ENCODE results near the gene PCDHGA8. TPM values are rescaled to one million over a fixed set of nuclear protein-coding genes. Genes with fewer than 3 reads are reported as not detected.
"Not testable (repeated sequence)": the region's sequence is repeated elsewhere in the genome, so short reads cannot be mapped to it uniquely, and the experiment has no call there.

PCDHGA8 gene
- total RNA-seq, 6 donors from 2014 or later = 0.66 to 8.4 (median 1.6) TPM

DNA sequence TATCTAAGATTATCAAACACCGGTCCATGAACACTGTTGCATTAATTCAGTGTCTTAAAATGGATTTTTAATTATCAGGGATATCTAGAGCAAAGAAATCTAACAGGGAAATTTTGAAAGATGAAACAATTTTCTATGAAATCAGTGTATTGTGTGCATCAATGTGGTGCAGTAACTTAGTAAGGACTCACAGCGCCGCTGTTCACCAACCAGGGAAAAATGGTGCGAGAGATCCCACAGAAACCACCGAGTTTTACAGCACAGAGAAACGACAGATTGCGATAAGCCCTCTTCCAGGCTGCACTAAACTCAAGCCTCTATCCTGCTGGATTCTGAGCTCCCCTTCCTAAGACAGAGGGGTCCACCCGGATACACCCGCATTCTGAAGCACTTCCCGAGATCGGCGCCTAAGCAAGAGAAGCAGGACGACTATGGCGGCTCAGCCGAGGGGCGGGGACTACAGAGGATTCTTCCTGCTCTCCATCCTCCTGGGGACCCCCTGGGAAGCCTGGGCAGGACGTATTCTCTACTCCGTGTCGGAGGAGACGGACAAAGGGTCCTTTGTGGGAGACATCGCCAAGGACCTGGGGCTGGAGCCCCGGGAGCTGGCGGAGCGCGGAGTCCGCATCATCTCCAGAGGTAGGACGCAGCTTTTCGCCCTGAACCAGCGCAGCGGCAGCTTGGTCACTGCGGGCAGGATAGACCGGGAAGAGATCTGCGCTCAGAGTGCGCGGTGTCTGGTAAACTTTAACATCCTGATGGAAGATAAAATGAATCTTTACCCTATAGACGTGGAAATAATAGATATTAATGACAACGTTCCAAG lies 9.8 kb upstream of the PCDHGA8 start, which contains the start of gene PCDHGA7:
Gene PCDHGA7 (plus strand): TSS at position 274 of the 826 bp plus-strand sequence. CDS start 158 bp downstream, at position 432.
- Histone ChIP-seq H3K36me3 (no peaks in the 10 kb centered on the region), H3K27ac (no peak within 1 kb of the TSS), H3K27me3 (no peaks in the 10 kb centered on the region), H3K4me3 (peak within 1 kb of the TSS in 3 of 4 donors; percentile 9 to 34 (median 29)), H3K4me1 (no peaks in the 10 kb centered on the region), H3K9me3 (peaks cover 40 to 74% (median 60%) of the 10 kb centered on the region in 4 donors)
- TF ChIP-seq POLR2AphosphoS5 (IDR thresholded peaks at IDR 0.05) = no peak
- TF ChIP-seq, protein P1, sequence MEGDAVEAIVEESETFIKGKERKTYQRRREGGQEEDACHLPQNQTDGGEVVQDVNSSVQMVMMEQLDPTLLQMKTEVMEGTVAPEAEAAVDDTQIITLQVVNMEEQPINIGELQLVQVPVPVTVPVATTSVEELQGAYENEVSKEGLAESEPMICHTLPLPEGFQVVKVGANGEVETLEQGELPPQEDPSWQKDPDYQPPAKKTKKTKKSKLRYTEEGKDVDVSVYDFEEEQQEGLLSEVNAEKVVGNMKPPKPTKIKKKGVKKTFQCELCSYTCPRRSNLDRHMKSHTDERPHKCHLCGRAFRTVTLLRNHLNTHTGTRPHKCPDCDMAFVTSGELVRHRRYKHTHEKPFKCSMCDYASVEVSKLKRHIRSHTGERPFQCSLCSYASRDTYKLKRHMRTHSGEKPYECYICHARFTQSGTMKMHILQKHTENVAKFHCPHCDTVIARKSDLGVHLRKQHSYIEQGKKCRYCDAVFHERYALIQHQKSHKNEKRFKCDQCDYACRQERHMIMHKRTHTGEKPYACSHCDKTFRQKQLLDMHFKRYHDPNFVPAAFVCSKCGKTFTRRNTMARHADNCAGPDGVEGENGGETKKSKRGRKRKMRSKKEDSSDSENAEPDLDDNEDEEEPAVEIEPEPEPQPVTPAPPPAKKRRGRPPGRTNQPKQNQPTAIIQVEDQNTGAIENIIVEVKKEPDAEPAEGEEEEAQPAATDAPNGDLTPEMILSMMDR (IDR thresholded peaks at IDR 0.05) = no peak
- 10 to 30% methylated on average over 14 to 37 of the region's 37 CpGs for WGBS, 2 donors
- DNase-seq (no peak), ATAC-seq (ENCODE audit: low FRiP score in 2 of 2) (peak in 1 of 2 donors; percentile 34)

DNA sequence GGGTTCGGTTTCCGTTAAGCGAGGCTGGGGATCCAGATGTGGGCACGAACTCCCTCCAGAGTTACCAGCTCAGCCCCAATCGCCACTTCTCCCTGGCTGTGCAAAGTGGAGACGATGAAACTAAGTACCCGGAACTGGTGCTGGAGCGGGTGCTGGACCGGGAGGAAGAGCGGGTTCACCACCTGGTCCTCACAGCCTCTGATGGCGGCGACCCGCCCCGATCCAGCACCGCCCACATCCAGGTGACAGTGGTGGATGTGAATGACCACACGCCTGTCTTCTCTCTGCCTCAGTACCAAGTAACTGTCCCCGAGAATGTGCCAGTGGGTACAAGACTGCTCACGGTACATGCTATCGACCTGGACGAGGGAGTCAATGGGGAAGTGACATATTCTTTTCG lies 9.1 kb upstream of the PCDHGA8 start:
- no peaks in the 10 kb centered on the region for H3K27me3 ChIP-seq
- ATAC-seq (ENCODE audit: low FRiP score in 2 of 2) = no peak

DNA sequence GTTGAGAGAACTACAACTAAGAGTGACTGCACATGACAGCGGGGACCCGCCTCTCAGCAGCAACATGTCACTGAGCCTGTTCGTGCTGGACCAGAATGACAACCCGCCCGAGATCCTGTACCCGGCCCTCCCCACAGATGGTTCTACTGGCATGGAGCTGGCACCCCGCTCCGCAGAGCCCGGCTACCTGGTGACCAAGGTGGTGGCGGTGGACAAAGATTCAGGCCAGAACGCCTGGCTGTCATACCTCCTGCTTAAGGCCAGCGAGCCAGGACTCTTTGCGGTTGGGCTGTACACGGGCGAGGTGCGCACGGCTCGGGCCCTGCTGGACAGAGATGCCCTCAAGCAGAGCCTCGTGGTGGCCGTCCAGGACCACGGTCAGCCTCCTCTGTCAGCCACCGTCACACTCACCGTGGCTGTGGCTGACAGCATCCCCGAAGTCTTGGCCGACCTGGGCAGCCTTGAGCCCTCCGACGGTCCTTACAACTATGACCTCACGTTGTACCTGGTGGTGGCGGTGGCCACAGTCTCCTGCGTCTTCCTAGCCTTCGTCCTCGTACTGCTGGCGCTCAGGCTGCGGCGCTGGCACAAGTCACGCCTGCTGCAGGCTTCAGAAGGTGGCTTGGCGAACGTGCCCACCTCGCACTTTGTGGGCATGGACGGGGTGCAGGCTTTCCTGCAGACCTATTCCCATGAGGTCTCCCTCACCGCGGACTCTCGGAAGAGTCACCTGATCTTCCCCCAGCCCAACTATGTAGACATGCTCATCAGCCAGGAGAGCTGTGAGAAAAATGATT lies 7.8 kb upstream of the PCDHGA8 start:
- H3K9me3 ChIP-seq = peaks cover 44 to 82% (median 67%) of the 10 kb centered on the region in 4 donors
- no peak overlapping the region for H3K4me3 ChIP-seq
- no peaks in the 10 kb centered on the region for H3K27me3 ChIP-seq
- TF ChIP-seq, protein P1 (IDR thresholded peaks at IDR 0.05) = no peak
- TF ChIP-seq POLR2A (IDR thresholded peaks at IDR 0.05) (no peak), EP300 (IDR thresholded peaks at IDR 0.05) (no peak), POLR2AphosphoS5 (IDR thresholded peaks at IDR 0.05) (no peak)
- no peaks in the 10 kb centered on the region for H3K4me1 ChIP-seq
- H3K27ac ChIP-seq = no peak overlapping the region
- no peaks in the 10 kb centered on the region for H3K36me3 ChIP-seq
- ATAC-seq (ENCODE audit: low FRiP score in 2 of 2) (no peak), DNase-seq (no peak)
- WGBS, 2 donors = 25 to 56% methylated on average over 9 to 36 of the region's 43 CpGs

More for the DNA sequence above, 9.1 kb upstream of the PCDHGA8 start:
- Histone ChIP-seq H3K36me3 (no peaks in the 10 kb centered on the region), H3K4me3 (no peak overlapping the region), H3K9me3 (peaks cover 35 to 71% (median 57%) of the 10 kb centered on the region in 4 donors), H3K4me1 (no peaks in the 10 kb centered on the region), H3K27ac (no peak overlapping the region)
- TF ChIP-seq EP300 (IDR thresholded peaks at IDR 0.05) (no peak), POLR2A (IDR thresholded peaks at IDR 0.05) (no peak), POLR2AphosphoS5 (IDR thresholded peaks at IDR 0.05) (no peak)
- TF ChIP-seq, protein P1 (IDR thresholded peaks at IDR 0.05) = no peak
- WGBS, 2 donors = 34 to 35% methylated on average over 18 to 21 of the region's 21 CpGs
- no peak for DNase-seq

DNA sequence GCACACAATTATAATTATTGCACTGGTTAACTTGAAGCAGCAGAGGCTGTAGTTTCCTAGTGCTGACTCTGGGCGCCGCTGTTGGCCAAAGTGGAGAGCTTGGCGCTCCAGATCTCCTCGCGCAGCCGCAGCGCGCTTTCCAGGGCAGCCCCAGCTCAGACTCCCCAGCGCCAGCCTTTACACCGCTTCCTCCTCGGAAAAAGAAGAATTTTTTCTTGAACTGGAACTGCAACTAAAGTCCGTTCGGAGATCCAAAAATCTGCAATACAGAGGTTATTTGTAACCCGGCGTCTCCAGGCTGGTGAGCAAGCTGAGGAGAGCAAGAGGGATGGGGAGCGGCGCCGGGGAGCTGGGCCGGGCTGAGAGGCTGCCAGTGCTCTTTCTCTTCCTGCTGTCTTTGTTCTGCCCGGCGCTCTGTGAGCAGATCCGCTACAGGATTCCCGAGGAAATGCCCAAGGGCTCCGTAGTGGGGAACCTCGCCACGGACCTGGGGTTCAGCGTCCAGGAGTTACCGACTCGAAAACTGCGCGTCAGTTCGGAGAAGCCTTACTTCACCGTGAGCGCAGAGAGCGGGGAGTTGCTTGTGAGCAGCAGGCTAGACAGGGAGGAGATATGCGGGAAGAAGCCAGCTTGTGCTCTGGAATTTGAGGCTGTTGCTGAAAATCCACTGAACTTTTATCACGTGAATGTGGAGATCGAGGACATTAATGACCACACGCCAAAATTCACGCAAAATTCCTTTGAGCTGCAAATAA lies 4.7 kb upstream of the PCDHGA8 start, which contains the start of gene PCDHGB4:
Gene PCDHGB4 (plus strand): TSS at position 142 of the 755 bp plus-strand sequence. CDS start 187 bp downstream, at position 329.
- TF ChIP-seq, protein P1 (IDR thresholded peaks at IDR 0.05) = peak in 5 of 6 experiments; percentile 12 to 28 (median 13)
- DNase-seq, H3K36me3 ChIP-seq, H3K27ac ChIP-seq, H3K27me3 ChIP-seq, H3K4me1 ChIP-seq: not testable (repeated sequence)
- H3K4me3 ChIP-seq = peak within 1 kb of the TSS in 1 of 4 donors; percentile 25
- 13 to 19% methylated on average over 16 to 24 of the region's 40 CpGs for WGBS, 2 donors
- peak; percentile 56 to 79 for ATAC-seq (ENCODE audit: low FRiP score in 2 of 2)
- H3K9me3 ChIP-seq = peaks cover 41 to 89% (median 78%) of the 10 kb centered on the region in 4 donors

Measured in upper lobe of left lung (tissue), 6 donors.